Spinal cord (tissue), 10 donors: Measurements from ENCODE around the gene RIMBP2. TPM values are rescaled to one million over a fixed set of nuclear protein-coding genes. Genes with fewer than 3 reads are reported as not detected.

ENCODE experiments used
- DNase-seq, 6 donors: peaks; one replicate each; pipeline versions ENCODE4 v3.0.0 to v3.0.0-alpha.2; 2013 to 2015; ENCODE audit warnings: low spot score in 6 of 6, low read depth in 4 of 6
- H3K27ac ChIP-seq: one replicate; pipeline ENCODE4 v1.5.1; 2013; ENCODE audit warnings: low read depth, low read length, control low read depth
- H3K27me3 ChIP-seq: one replicate; pipeline ENCODE4 v1.6.1; 2013; ENCODE audit warnings: low read length; ENCODE audit not compliant: control insufficient read depth, insufficient read depth
- H3K36me3 ChIP-seq: one replicate; pipeline ENCODE4 v1.6.1; 2013; ENCODE audit warnings: low read length; ENCODE audit not compliant: control insufficient read depth, insufficient read depth
- H3K4me1 ChIP-seq: one replicate; pipeline ENCODE4 v1.6.1; 2013; ENCODE audit warnings: low read length; ENCODE audit not compliant: control insufficient read depth, insufficient read depth
- H3K4me3 ChIP-seq: one replicate; pipeline ENCODE4 v1.5.1; 2013; ENCODE audit warnings: low read depth, low read length, control low read depth
- H3K9me3 ChIP-seq: one replicate; pipeline ENCODE4 v1.6.1; 2013; ENCODE audit warnings: low read length; ENCODE audit not compliant: control insufficient read depth, insufficient read depth
- WGBS: methylation state at CpG from one replicate; pipeline ENCODE4 v1.1.5; 2013; ENCODE audit warnings: missing lambda C conversion rate; ENCODE audit not compliant: insufficient coverage; 5-methylcytosine and 5-hydroxymethylcytosine counted together
- polyA plus RNA-seq, 2 donors: library from polyadenylated mRNA; unstranded; fragments of 120-200 nt; gene quantifications; one replicate each; pipeline ENCODE4 v1.2.1, GENCODE V29; 2013; ENCODE audit not compliant: insufficient read length in 2 of 2
- total RNA-seq, 2 donors: library from RNA; depleted of rRNA in 1 of 2; stranded (reverse); fragments of 120-200 nt in 1 of 2; fragments of >200 nt in 1 of 2; gene quantifications; one replicate each; pipeline versions ENCODE4 v1.2.3 to v1.2.4, GENCODE V29; 2013 to 2014
- donor health status: healthy.

The RIMBP2 gene
- total and polyA plus RNA-seq, 4 donors = 11.4 to 37.3 (median 27.5) TPM

DNA sequence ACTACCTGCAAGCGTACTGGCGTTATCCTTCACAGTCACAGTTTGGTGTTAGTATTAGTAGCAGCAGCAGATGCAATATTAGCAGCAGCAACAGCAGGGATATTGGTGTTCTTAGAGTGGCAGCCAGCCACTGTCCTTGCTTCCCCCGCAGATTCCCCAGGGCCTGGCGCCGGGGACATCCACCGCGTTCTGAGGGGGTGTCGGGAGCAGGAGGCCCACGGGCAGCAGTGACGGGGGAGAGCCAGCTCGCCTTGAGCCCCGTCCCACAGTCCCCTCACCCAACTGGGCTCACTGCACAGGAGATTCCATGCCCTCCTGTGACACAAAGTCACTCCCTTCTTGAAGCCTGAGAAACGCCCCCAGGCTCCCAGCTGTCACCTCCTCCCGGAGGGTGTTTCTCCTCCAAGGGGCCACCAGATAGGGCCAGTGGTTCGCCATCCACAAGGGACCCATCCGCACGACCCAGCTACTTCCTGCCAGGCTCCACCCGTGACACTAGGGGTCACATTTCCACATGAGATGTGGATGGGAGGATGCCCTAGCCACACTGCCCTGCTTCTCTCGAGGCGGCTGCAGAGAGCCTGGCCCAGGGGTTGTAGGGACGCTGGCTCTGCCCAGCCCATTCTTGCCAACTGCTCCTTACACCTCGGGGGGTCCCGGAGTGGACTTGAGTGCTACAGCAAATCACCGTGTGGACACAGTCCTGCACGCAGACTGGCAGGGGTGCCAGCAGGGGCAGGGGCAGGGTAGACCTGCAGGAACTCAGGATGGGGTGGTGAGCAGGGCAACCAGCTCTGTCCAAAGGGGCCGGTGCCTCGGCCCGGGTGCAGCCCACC, 255.3 kb downstream of the RIMBP2 start:
- H3K4me1 ChIP-seq = peaks cover 37% of the 10 kb centered on the region
- WGBS = 75% methylated on average over 19 of the region's 28 CpGs
- peak in 1 of 6 donors; percentile 29 for DNase-seq
- H3K4me3 ChIP-seq = no peak overlapping the region
- peaks cover 32% of the 10 kb centered on the region for H3K36me3 ChIP-seq
- H3K9me3 ChIP-seq = no peaks in the 10 kb centered on the region
- no peak overlapping the region for H3K27ac ChIP-seq
- no peaks in the 10 kb centered on the region for H3K27me3 ChIP-seq

DNA sequence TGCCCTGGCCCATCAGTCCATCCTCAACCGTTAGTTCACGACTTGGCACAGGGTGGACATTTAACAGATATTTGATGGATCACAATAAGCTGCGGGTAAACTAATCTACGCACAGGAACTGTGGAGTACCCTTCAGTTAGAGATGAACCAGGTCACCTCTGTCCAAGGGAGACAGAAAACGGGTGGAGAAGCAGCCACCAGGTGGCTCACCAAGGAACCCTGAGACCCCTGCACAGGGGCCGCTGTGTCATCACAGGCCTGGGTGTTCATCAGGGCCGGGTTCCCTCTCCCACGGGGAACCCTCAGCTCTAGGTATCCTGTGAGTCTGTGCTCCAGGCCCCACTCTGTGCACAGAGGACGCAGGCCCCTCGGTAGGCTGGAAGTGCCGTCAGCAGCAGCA, 256.2 kb downstream of the RIMBP2 start:
- no peaks in the 10 kb centered on the region for H3K27me3 ChIP-seq
- H3K36me3 ChIP-seq = peaks cover 32% of the 10 kb centered on the region
- peaks cover 37% of the 10 kb centered on the region for H3K4me1 ChIP-seq
- no peaks in the 10 kb centered on the region for H3K9me3 ChIP-seq
- 82% methylated on average over 11 of the region's 11 CpGs for WGBS
- DNase-seq = no peak
- H3K4me3 ChIP-seq = no peak overlapping the region
- no peak overlapping the region for H3K27ac ChIP-seq

DNA sequence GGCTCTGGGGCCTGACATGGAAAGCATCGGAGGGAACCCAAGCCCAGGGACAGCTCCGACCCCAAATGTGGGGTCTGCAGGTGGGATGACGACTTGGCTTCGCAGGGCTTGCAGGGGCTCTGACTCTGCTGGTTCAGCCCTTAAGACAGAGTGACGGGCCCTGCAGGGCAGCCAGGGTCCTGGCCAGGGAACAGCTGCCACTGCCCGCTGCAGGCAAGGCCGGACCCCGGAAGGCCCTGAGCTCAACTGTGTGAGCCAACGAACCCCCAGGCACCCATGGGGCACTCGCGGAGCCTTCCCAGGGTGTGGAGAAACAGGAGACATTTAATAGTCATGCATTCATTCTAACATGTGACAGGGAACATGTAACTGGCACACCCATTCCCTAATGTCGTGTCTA, 257.8 kb downstream of the RIMBP2 start:
- no peaks in the 10 kb centered on the region for H3K9me3 ChIP-seq
- H3K36me3 ChIP-seq = peaks cover 35% of the 10 kb centered on the region
- H3K27ac ChIP-seq = no peak overlapping the region
- no peak overlapping the region for H3K4me3 ChIP-seq
- DNase-seq = no peak
- WGBS = 80% methylated on average over 10 of the region's 12 CpGs
- H3K4me1 ChIP-seq = peaks cover 31% of the 10 kb centered on the region
- no peaks in the 10 kb centered on the region for H3K27me3 ChIP-seq

DNA sequence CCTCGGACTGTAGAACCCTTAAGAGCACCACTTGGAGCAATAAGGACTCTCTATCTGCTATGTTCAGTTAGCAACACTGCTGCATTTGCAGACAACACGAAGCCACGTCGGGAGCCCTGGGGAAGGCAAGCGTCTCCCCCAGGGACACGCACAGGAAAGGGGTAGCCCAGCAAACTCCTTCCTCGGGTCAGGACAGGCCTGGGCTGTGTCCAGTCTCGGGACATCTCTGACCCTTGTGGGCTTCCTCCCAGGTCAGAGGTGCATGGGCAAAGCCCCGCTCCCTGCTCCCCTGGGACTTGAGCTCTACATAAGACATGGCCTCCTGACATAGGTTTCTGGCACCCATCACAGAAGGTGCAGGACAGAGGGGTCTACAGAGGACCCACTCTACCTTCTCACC, 258.9 kb downstream of the RIMBP2 start:
- Histone ChIP-seq H3K36me3 (peaks cover 38% of the 10 kb centered on the region), H3K4me1 (peaks cover 20% of the 10 kb centered on the region), H3K9me3 (no peaks in the 10 kb centered on the region), H3K27me3 (no peaks in the 10 kb centered on the region), H3K4me3 (no peak overlapping the region), H3K27ac (no peak overlapping the region)
- 91% methylated on average over 9 of the region's 9 CpGs for WGBS
- DNase-seq = no peak

DNA sequence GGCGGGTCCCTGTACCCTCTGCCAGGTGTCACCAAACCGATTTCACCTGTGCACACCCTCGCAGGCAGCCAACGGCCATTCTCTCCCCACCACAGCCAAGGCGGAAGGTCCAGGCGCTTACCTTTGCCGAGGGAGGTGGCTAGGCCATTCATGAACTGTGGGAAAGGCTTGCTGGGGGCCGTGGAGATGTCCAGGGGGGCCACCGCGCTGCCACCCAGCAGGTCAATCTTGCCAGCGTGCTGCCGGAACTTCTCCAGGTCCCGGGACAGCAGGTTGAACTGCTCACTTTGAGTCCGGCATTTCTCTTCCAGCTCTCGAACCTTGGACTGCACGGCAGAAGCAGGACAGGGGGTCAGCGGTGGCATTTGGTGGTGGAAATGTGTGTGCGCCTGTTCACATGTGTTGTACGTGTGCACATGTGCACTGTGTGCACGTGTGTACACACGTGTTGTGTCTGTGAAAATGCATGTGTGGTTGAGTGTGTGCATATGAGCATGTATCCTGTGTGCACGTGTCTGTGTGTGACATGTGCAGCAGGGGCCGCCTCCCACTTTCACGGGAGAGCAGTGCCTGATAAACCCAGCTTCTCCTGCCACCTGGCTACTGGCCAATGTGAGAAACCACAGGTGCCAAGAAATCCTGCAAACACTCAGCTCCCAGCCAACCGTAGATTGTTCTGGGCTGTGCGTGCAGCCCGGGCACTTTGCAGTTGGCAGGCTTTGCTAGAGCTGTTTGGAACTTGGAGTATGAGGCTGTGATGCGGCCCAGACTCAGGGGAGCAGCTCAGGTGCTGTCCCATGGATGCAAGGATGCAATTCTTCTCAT, 259.5 kb downstream of the RIMBP2 start:
- DNase-seq = peak in 5 of 6 donors; percentile 51 to 95 (median 68)
- 77% methylated on average over 24 of the region's 28 CpGs for WGBS
- H3K27me3 ChIP-seq = no peaks in the 10 kb centered on the region

DNA sequence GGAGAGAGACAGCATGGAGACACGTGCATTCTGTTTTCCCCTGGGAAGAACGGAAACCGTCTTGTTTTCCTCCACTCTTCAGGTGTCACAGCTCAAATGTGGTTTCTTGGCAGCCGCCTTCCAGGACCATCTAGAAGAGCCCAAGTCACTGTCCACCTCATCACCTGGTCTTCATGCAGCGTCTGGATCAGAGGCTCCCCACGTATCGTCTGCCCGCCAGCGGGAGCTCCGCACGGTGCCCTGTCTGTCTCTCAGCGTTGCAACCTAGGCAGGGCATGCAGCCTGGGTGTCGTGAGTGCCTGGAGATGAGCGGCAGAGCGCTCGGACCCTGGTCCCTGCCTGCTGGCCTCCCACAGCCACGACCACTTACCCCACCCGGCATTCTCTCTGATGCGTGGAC, 260.9 kb downstream of the RIMBP2 start:
- Histone ChIP-seq H3K4me3 (no peak overlapping the region), H3K9me3 (no peaks in the 10 kb centered on the region), H3K36me3 (peaks cover 45% of the 10 kb centered on the region), H3K27ac (no peak overlapping the region), H3K4me1 (peaks cover 13% of the 10 kb centered on the region), H3K27me3 (no peaks in the 10 kb centered on the region)
- WGBS = 88% methylated on average over 18 of the region's 19 CpGs
- no peak for DNase-seq

More for the DNA sequence above, 259.5 kb downstream of the RIMBP2 start:
- Histone ChIP-seq H3K9me3 (no peaks in the 10 kb centered on the region), H3K4me1 (peaks cover 20% of the 10 kb centered on the region), H3K27ac (no peak overlapping the region), H3K4me3 (no peak overlapping the region), H3K36me3 (peaks cover 39% of the 10 kb centered on the region)

DNA sequence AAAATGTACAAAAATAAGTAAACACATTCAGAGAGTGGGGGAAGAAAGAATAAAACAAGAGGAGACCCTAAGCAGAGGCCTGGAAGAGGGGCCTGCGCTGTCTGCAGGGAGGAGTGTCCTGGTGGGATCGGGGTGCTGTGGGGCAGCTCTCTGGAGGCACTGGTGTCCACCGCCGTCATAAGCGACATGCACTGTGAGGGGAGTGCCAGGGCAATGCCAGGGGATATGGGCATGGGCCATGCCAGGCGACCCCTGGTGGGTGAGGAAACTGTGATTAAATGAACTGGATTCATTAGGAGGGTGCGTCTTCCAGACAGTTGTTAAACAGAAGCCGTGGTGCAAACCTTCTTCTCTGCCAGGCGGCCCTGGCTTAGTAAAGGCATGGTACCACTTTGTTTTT, 261.8 kb downstream of the RIMBP2 start:
- H3K9me3 ChIP-seq = no peaks in the 10 kb centered on the region
- H3K4me1 ChIP-seq = peaks cover 13% of the 10 kb centered on the region
- no peak for DNase-seq
- H3K4me3 ChIP-seq = no peak overlapping the region
- no peaks in the 10 kb centered on the region for H3K27me3 ChIP-seq
- H3K27ac ChIP-seq = no peak overlapping the region
- H3K36me3 ChIP-seq = peaks cover 53% of the 10 kb centered on the region
- WGBS = 83% methylated on average over 9 of the region's 9 CpGs

DNA sequence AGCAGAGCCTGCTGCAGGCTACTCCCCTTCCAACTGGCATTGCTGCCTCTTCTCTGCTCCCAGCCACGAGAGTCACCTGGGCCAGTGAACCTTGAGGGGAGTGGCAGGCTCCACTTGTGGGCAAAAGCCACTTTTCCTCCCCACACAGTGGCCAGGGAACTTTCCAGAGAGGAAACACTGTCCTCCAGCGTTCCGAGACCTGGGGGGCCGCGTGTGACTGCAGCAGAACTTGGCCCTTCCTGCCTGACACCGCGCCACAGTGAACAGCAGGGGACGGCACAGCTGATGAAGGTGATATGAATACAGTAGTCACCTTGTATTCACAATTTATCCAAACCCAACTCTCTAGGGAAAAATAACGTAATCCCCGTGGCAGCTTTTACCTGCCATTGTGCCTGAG, 263.6 kb downstream of the RIMBP2 start:
- H3K27me3 ChIP-seq = no peaks in the 10 kb centered on the region
- 67% methylated on average over 1 of the region's 10 CpGs for WGBS
- H3K9me3 ChIP-seq = no peaks in the 10 kb centered on the region
- DNase-seq = peak in 1 of 6 donors; percentile 64
- peaks cover 69% of the 10 kb centered on the region for H3K36me3 ChIP-seq
- H3K27ac ChIP-seq = no peak overlapping the region
- no peak overlapping the region for H3K4me3 ChIP-seq
- peaks cover 13% of the 10 kb centered on the region for H3K4me1 ChIP-seq

DNA sequence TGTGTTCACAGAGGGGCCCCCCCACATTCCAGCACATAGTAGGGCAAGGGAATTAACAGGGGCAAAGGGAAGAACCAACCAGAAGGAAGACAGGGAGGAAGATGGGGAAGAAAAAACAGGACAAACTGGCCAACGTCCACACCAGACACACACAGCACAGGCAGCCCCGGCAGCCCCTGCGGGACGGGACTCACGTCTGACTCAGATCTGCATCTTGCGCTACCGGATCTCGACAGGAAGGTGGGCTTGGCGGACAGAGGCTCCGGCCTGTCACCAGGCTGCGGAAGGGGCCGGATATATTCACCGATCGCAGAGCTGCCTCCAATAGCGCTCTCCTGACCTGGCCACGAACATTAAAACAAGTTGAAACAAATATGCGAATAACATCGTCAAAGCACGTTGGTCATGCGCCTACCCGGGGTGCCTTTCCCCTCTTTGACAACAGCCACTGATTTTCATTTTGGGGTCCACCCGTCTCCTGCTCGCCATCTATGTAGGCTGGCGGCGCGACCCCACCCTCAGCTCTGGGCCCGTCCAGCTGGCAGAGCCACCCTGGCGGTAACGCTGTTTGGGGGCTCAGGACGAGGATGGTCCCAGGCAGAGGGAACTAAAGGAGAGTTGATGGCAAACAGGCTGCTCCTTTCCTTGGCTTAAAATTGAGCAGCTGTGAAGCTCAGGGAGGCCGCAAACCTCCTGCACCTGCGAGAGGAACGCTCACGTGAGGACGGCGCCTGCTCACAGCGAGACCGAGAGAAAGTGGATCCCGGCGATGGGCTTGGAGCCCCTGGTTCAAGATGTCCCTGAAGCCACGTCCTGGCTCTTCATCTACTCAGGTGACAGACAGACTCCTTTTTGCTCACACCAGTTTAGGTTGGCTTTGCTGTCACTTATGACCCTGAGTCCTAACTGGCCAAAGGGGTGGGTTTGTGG, 264.8 kb downstream of the RIMBP2 start:
- Histone ChIP-seq H3K4me1 (peaks cover under 1% of the 10 kb centered on the region), H3K27ac (no peak overlapping the region), H3K4me3 (no peak overlapping the region), H3K9me3 (no peaks in the 10 kb centered on the region), H3K36me3 (peaks cover 78% of the 10 kb centered on the region), H3K27me3 (no peaks in the 10 kb centered on the region)
- WGBS = 88% methylated on average over 41 of the region's 41 CpGs
- no peak for DNase-seq
